Left lobe of liver (tissue), 2 donors: ENCODE measurements around the gene KCNK4. TPM values are rescaled to one million over a fixed set of nuclear protein-coding genes. Genes with fewer than 3 reads are reported as not detected.

ENCODE experiments used
- ATAC-seq: fragments of 200-7000 bp; cut with Tn5 transposase; one replicate; pipeline ENCODE4 v1.9.1; 2020; ENCODE audit warnings: mild to moderate bottlenecking, moderate library complexity
- DNase-seq: peaks from one replicate; pipeline ENCODE4 v3.0.0-alpha.2; 2020; ENCODE audit warnings: low spot score
- total RNA-seq: library from RNA; stranded (reverse); gene quantifications from one replicate; pipeline ENCODE4 v1.2.1, GENCODE V29; 2021
- donor health status: DM: no; HTN: no; CAD: no; lungs with moderate emphysema.
- donor health status: DM: no; HTN: yes; CAD: no.

The KCNK4 gene
- total RNA-seq, 1 donor from 2014 or later, result not detected

DNA sequence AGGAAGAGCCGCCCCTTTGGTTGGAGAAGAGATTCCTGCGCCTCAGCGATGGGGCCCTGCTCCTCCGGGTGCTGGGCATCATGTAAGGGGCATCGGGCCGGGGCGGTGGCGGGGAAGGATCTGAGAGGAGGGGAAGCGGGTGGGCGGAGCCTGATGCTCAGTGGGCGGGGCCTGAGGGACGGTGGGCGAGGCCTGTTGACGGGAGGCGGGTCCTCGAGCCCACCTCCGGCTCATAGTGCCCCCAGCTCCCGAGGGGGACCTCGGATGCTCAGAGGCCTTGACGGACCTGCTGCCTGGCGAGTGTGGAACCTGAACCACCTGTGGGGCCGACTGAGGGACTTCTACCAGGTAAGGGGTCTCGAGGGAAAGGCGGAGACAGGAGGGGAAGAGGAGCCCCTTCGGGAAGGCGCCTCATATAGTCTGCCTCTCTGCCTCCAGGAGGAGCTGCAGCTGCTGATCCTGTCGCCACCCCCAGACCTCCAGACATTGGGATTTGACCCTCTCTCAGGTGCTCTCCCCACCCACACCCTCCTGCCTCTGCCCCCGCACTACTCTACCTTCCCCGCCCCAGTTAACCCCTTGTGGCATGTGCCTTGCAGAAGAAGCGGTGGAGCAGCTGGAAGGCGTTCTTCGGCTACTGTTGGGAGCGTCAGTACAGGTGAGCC, 49.7 kb downstream of the KCNK4 start:
- ATAC-seq (no peak), DNase-seq (no peak)

DNA sequence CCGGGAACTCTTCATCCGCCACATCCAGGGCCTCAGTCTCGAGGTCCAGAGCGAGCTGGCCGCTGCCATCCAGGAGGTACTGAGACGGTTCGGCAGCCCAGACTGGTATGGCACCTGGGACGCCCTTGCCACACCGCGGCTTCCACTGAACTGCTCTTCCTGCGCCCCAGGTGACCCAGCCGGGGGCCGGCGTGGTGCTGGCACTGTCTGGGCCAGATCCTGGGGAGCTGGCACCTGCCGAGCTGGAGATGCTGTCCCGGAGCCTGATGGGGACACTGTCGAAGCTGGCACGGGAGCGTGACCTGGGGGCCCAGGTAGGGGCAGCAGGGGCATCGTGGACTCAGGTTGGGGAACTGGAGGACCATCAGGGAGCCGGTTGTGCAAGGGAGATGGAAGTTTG, 50.3 kb downstream of the KCNK4 start:
- ATAC-seq (no peak), DNase-seq (no peak)

DNA sequence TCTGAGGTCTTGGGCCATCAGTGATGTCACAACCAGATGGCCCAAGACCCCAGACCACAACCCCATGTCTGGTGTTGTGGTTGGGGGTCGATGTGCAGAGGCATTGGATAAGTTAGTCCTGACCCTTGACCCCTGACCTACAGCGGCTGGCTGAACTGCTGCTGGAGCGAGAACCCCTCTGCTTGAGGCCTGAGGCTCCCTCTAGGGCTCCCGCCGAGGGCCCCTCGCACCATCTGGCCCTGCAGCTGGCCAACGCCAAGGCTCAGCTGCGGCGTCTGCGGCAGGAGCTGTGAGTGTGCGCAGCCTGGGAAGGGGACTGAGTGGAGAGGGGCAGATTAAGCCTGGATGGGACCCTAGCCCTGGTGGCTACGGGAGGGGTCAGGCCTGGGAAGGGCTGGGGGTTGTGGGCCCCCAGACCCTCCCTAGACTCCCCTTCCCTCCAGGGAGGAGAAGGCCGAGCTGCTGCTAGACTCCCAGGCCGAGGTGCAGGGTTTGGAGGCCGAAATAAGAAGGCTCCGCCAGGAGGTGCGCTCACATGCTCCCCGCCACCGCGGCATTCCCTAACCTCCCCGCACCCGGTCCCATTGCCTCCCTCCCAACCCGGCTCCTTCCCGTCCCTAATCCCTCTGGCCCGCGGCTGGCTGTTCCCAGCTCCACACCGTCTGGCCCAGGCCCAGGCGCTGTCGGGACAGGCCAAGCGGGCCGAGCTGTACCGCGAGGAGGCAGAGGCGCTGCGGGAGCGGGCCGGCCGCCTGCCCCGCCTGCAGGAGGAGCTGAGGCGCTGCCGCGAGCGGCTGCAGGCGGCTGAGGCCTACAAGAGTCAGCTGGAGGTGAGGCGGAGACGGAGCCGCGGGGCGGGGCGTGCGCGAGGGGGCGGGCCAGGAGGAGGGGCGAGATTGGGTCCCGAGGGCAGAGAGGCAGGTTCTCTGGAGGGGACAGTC, 51.0 kb downstream of the KCNK4 start:
- DNase-seq, result peak; percentile 91
- peak; percentile 96 for ATAC-seq

DNA sequence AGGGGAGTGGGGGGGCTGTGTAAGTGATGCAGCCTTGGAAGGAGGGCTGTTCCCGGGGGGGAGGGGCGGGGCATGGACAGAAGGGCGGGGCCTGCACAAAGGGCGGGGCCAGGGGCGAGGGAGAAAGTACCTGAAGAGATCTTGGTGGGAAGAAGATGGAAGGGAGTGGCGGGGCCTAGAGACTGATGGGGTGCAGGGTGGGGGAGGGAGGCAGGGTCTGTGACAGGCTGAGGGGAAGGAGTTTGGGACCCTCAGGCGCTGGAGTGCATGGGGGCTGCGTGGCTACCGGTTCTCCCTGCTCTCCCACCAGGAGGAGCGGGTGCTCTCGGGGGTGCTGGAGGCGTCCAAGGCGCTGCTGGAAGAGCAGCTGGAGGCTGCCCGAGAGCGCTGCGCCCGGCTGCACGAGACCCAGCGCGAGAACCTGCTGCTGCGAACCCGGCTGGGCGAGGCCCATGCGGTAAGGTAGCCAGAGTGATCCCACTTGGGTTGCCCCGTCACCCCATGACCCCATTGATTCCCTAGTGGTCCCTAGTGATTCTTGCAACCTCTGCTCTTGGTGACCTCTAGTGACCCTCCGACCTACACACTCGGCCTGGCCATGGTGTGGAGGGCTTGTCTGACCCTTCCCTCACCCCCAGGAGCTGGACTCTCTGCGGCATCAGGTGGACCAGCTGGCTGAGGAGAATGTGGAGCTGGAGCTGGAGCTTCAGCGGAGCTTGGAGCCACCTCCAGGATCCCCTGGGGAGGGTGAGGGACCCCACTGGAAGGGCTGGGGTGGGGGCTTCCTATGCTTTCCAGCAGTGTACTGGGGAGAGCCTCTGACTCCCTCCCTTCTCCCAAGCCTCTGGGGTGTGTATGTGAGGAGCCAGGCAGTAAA, 52.0 kb downstream of the KCNK4 start:
- ATAC-seq, result peak; percentile 42
- no peak for DNase-seq

DNA sequence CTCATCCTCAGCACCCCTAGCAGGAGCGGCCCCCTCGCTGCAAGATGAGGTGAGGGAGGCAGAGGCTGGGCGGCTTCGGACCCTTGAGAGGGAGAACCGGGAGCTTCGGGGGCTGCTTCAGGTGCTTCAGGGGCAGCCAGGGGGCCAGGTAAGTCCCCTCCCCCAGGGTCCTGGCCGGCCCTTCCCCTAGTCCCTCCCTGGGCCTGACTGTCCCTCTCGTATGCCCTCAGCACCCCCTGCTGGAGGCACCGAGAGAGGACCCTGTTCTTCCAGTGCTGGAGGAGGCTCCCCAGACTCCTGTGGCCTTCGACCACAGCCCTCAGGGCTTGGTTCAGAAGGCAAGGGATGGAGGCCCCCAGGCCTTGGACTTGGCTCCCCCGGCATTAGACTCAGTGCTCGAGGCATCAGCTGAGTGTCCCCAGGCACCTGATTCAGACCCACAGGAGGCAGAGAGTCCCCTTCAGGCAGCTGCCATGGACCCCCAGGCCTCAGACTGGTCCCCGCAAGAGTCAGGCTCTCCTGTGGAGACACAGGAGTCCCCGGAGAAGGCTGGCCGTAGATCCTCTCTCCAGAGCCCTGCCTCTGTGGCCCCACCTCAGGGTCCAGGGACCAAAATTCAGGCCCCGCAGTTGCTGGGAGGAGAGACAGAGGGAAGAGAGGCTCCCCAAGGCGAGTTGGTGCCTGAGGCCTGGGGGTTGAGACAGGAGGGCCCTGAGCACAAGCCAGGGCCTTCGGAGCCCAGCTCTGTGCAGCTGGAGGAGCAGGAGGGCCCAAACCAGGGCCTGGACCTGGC, 52.9 kb downstream of the KCNK4 start:
- DNase-seq, result no peak

DNA sequence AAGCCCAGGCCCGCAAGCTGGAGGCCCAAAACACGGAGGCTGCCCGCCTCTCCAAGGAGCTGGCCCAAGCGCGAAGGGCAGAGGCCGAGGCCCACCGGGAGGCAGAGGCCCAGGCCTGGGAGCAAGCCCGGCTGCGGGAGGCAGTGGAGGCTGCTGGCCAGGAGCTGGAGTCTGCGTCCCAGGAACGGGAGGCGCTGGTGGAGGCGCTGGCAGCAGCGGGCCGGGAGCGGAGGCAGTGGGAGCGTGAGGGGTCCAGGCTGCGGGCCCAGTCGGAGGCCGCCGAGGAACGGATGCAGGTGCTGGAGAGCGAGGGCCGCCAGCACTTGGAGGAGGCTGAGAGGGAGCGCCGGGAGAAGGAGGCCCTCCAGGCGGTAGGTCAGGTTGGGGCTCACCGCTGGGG, 53.7 kb downstream of the KCNK4 start:
- DNase-seq, result no peak

More for the DNA sequence above, 52.9 kb downstream of the KCNK4 start:
- peak; percentile 21 for ATAC-seq

DNA sequence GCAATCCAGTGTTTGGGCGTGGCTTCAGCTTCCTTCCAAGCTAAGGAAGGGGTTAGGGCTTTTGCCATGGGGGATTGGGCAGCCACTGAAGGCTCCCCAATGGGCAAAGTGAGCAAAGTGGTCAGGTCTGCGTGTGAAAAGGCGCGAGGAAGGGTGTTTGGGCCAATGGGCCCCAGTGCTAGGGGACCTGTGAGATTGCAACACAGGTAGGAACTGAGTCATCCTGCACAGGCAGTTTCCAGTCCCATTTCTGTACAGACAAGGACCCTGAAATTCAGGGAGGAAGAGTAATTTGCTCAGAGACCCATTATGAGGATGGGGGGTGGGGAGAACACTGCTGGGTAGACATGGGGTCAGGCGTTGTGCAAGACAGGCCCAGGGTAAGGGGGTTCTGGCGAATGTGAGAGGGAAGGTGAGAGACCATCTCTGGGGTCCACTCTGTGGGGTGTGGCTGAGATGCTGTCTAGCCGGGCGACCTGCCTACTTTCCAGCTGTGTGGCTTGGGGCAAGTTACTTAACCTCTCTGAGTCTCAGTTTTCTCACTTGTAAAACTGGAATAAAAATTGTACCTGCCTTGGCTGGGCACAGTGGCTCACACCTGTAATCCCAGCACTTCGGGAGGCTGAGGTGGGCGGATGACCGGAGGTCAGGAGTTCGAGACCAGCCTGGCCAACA, 56.2 kb downstream of the KCNK4 start:
- ATAC-seq (no peak), DNase-seq (no peak)

More for the DNA sequence above, 53.7 kb downstream of the KCNK4 start:
- no peak for ATAC-seq

DNA sequence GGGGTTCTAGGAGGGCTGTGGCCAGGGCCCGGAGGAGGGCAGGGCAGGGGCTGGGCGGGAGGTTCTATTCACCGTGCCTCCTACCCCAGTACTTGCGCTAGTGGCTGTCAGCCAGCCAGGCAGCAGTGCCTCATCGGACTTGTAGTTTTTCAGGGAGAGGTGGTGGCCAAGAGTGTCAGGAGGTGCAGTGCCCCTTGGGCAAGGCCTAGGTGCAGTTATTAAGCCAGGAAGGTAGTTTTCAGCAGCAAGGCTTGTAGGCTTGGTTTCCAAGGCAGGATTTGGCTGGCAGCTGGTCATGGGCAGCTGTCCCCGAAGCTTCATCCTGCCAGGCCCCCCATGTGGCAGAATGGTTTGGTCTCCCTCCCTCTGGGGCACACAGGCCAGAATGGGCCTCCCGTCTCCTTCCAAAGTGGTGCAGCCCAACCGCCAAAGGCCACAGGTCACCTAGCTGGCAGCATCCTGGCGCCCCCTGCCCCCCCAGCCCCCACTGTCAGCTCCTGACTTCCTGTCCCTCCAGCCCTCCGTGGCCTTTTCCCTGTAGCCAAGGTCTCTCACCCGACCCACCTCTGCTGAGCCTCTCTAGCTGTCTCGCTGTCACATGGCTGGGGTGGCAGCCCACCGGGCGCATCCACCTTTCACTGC, 57.4 kb downstream of the KCNK4 start:
- ATAC-seq, result no peak
- no peak for DNase-seq

DNA sequence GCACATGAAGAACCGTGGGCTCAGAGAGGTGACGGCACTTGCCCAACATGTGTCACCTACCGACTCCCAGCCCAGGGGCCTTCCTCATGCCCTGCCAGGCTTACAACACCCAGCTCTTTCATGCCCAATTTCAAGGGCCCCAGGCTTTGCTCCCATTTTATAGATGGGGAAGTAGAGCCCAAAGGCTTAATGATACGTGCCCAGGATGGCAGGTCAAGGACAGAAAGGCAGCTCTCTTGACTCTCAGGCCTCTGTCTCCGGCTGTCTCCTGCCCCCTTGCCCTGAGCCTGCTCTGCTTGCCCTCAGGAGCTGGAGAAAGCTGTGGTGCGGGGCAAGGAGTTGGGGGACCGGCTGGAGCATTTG, 57.9 kb downstream of the KCNK4 start:
- DNase-seq (no peak), ATAC-seq (no peak)

DNA sequence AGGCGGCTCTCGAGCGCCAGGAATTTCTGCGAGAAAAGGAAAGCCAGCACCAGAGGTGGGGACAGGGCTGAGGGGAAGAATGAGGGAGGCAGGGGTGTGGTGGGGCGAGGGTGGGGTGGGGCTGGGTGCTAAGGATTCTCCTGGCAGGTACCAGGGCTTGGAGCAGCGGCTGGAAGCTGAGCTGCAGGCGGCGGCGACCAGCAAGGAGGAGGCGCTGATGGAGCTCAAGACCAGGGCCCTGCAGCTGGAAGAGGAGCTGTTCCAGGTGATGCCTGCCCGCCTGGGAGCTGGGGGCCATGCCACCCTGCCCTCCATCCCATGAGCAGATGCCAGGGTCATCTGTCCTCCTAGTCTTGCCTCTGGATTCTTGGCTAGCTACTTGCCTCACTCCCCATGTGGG, 58.3 kb downstream of the KCNK4 start:
- ATAC-seq, result no peak
- DNase-seq, result no peak

Other genes starting within 250 kb of the KCNK4 start
- 35.2 TPM for gene MACROD1, start 125.2 kb upstream of the KCNK4 start, total RNA-seq
- gene STIP1, start 105.1 kb upstream of the KCNK4 start, total RNA-seq, result 33.9 TPM
- 9.7 TPM for gene FERMT3, start 84.6 kb upstream of the KCNK4 start, total RNA-seq
- 22.2 TPM for gene TRPT1, start 65.1 kb upstream of the KCNK4 start, total RNA-seq
- gene NUDT22, start 65.0 kb upstream of the KCNK4 start, total RNA-seq, result 52.5 TPM
- gene DNAJC4, start 60.8 kb upstream of the KCNK4 start, total RNA-seq, result 28.2 TPM
- gene VEGFB, start 56.7 kb upstream of the KCNK4 start, total RNA-seq, result 20.8 TPM
- 82.6 TPM for gene FKBP2, start 50.2 kb upstream of the KCNK4 start, total RNA-seq
- gene PPP1R14B, start 44.4 kb upstream of the KCNK4 start, total RNA-seq, result 50.1 TPM
- 6.8 TPM for gene PLCB3, start 39.8 kb upstream of the KCNK4 start, total RNA-seq
- gene BAD, start 6.6 kb upstream of the KCNK4 start, total RNA-seq, result 36.0 TPM
- 26.8 TPM for gene GPR137, start 5.5 kb upstream of the KCNK4 start, total RNA-seq
- gene CATSPERZ, start 9.1 kb downstream of the KCNK4 start, total RNA-seq, result not detected
- gene ESRRA, start 14.2 kb downstream of the KCNK4 start, total RNA-seq, result 53.6 TPM
- gene TRMT112, start 26.3 kb downstream of the KCNK4 start, total RNA-seq, result 59.1 TPM
- gene PRDX5, start 26.8 kb downstream of the KCNK4 start, total RNA-seq, result 96.4 TPM
- 4.0 TPM for gene CCDC88B, start 48.9 kb downstream of the KCNK4 start, total RNA-seq
- 9.8 TPM for gene RPS6KA4, start 67.9 kb downstream of the KCNK4 start, total RNA-seq